GM10248 (cell line): ENCODE data around the gene PAK3.

Experiments
- CTCF ChIA-PET: fragments of 300-600 bp; sonication (Branson Sonifier 250); formaldehyde crosslinking; extraction: SDS; loops from one replicate; lab custom pipeline; 2021; ENCODE audit warnings: antibody characterized with exemption; lab: Yijun Ruan, JAX
- POLR2A ChIA-PET: fragments of 350-650 bp; sonication (Branson Sonifier 250); formaldehyde crosslinking; extraction: SDS; loops from one replicate; lab custom pipeline; 2020; ENCODE audit warnings: antibody characterized with exemption; lab: Yijun Ruan, JAX
- DNase-seq: peaks from one replicate; pipeline ENCODE4 v3.0.0; 2012; ENCODE audit errors: extremely low spot score
- TF ChIP-seq, protein P1 (sequence below): IDR thresholded peaks from 2 replicates; pipeline ENCODE4 v1.5.1; 2012; ENCODE audit warnings: mild to moderate bottlenecking, low read depth; ENCODE audit errors: extremely low read depth, missing control alignments, control extremely low read depth

PAK3 gene

DNA sequence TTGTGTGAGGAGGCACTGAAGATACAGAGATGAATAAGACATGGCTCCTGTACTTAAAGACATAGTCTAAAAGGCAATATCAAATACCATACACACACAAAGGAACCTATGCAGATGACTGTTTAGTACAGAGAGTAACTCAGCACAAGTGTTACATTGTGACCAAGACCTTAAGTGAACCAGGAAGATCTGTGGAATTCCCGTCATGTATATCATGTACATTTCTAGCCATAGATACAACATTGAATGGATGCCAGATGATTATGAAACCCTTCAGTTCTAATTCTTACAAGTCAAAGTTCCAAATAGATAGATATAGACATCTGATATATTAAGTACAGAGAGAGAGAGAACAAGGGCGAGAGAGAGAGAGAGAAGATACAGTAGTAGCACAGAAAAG lies 73.2 kb downstream of the PAK3 start:
- DNase-seq = no peak
- TF ChIP-seq, protein P1, sequence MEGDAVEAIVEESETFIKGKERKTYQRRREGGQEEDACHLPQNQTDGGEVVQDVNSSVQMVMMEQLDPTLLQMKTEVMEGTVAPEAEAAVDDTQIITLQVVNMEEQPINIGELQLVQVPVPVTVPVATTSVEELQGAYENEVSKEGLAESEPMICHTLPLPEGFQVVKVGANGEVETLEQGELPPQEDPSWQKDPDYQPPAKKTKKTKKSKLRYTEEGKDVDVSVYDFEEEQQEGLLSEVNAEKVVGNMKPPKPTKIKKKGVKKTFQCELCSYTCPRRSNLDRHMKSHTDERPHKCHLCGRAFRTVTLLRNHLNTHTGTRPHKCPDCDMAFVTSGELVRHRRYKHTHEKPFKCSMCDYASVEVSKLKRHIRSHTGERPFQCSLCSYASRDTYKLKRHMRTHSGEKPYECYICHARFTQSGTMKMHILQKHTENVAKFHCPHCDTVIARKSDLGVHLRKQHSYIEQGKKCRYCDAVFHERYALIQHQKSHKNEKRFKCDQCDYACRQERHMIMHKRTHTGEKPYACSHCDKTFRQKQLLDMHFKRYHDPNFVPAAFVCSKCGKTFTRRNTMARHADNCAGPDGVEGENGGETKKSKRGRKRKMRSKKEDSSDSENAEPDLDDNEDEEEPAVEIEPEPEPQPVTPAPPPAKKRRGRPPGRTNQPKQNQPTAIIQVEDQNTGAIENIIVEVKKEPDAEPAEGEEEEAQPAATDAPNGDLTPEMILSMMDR = no peak
- ChIA-PET CTCF (interaction anchor here (1.0 to 1.7 kb wide), 3 partner anchors 71 to 275 kb away, joined by 3 to 4 read pairs (median 4); no protein-coding TSS in a partner anchor), POLR2A (no interaction called here)

DNA sequence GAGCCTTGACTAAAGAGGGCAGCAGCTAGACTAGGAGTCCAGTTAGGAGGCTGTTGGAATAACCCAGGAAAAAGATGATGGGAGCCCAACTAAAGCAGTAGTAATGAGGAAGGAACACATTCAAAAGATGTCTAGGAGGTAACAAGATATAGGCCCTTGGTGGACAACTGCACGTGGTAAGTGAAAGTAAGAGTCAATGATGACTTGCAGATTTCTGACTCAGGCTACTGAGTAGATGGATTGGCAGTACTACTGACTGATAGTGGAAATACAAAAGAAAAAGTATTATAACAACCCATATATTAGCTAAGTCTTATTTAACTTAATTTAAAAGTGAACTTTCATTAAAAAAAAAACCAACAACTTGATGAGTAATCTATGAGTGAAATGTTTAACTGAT lies 74.0 kb downstream of the PAK3 start:
- POLR2A ChIA-PET = no interaction called here
- CTCF ChIA-PET = interaction anchor here (1.0 to 1.7 kb wide), 2 partner anchors 72 to 274 kb away, joined by 3 to 4 read pairs; no protein-coding TSS in a partner anchor

DNA sequence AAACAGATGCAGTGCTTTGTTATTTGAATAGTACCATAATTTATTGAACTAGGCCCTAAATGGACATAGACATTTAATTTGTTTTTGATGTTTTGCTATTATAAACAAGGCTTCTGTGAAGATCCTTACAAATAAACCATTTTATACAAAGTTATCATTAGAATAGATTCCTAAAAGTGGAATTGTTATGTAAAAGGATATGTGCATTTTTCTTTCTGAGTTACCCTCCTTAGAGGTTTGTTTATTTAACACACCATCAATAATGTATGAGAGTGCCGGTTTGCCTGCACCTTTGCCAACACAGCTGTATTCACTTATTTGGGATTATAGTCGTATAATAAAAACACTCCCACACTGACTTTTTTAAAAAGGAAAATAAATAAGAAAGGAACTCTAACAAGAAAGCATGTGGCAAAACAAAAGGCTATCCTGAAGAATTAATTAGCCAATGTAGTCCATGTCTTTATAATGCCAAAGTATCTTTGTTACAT lies 84.8 kb downstream of the PAK3 start:
- CTCF ChIA-PET = no interaction called here
- DNase-seq = no peak
- POLR2A ChIA-PET = no interaction called here
- TF ChIP-seq, protein P1 = no peak

More for the DNA sequence above, 74.0 kb downstream of the PAK3 start:
- no peak for DNase-seq
- TF ChIP-seq, protein P1 = no peak

DNA sequence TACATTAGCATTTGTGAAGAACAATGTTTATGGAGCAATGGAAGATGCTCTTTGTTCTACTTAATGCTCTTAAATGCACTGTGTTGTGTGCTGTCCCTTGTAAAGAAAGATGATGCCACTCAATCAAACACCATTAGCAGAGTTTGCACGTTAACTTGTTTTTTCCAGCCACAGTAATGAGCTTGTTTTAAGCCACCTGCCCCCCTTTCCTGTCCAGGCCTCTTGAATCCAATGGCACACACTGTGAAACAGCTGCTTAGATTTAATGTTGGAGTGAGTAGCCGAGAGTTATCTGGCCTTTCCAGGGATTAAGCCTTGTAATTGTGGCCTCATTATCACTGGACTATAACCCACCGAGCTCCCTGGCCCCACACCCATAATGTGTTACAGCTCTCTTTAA lies 86.0 kb downstream of the PAK3 start:
- ChIA-PET POLR2A (no interaction called here), CTCF (no interaction called here)
- DNase-seq = no peak
- TF ChIP-seq, protein P1 = no peak

DNA sequence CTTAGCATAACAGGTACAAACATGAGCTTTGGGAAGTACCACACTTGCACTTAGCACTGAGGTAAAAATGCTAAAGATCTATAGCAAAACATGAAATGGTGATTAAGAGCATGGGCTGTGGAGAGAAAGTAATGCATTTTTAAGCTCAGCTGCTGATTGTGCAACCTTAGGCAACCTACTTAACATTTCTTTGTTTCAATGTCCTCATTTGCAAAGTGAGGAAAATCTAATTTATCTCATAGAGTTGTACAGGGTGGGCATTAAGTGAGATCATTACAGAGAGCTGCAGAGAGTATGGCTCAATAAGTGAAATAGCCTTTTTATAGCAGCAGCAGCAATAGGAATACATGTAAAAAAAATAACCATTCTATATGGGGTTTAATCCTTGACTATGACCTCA lies 87.0 kb downstream of the PAK3 start:
- POLR2A ChIA-PET = no interaction called here
- no peak for DNase-seq
- TF ChIP-seq, protein P1 = no peak
- CTCF ChIA-PET = no interaction called here

DNA sequence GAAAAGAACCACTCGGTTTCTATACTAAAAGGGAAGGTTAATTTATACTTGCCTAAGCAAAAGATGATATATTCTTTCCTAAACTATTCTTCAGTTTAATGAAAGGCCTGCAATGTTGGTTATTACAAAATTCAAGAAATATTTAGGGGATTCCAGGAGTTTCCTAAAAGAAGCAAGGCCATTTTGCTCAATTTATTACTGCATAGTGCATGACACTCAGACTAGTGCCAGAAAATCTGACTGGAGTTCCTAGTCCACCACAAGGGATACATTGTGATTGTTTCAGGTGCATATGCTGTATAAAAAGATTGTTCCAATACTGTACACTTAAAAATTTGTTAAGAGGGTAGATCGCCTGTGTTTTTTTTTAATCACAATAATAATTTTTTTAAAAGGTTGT lies 95.6 kb downstream of the PAK3 start:
- ChIA-PET CTCF (no interaction called here), POLR2A (no interaction called here)
- DNase-seq = no peak
- TF ChIP-seq, protein P1 = no peak
